HG02610 (cell line): Measurements from ENCODE around the gene FBRSL1.
A peak's percentile ranks its signal among the peaks of the same experiment; 100 is the strongest.
"Not testable (repeated sequence)": the region's sequence is repeated elsewhere in the genome, so short reads cannot be mapped to it uniquely, and the experiment has no call there.

ENCODE experiments used
- ATAC-seq: cut with Tn5 transposase; IDR thresholded peaks from one replicate; pipeline ENCODE4 v1.9.1; 2021; ENCODE audit warnings: mild to moderate bottlenecking, moderate library complexity; ENCODE audit not compliant: unreplicated experiment

Gene FBRSL1

GRCh38 chr12:132489602-132490266, at the start of gene FBRSL1:
Gene FBRSL1, plus strand, starts transcription at chr12:132490151.
- ATAC-seq, result peak; percentile 48

- not testable (repeated sequence) for ATAC-seq
Observed at GRCh38 chr12:132440420-132440819, 49.5 kb upstream of the FBRSL1 start.

GRCh38 chr12:132441871-132442863, 47.8 kb upstream of the FBRSL1 start:
- no peak for ATAC-seq

GRCh38 chr12:132443091-132443490, 46.9 kb upstream of the FBRSL1 start:
- no peak for ATAC-seq

- ATAC-seq, result no peak
Observed at GRCh38 chr12:132444283-132444682, 45.7 kb upstream of the FBRSL1 start.

- ATAC-seq, result no peak
Observed at GRCh38 chr12:132444957-132445883, 44.7 kb upstream of the FBRSL1 start.

GRCh38 chr12:132445884-132446632, 43.9 kb upstream of the FBRSL1 start:
- peak; percentile 30 for ATAC-seq

- ATAC-seq, result no peak
Observed at GRCh38 chr12:132446633-132447326, 43.2 kb upstream of the FBRSL1 start.

- no peak for ATAC-seq
Observed at GRCh38 chr12:132447327-132447720, 42.6 kb upstream of the FBRSL1 start.

GRCh38 chr12:132447731-132448462, 42.1 kb upstream of the FBRSL1 start:
- ATAC-seq, result no peak

- ATAC-seq, result no peak
Observed at GRCh38 chr12:132448463-132448820, 41.5 kb upstream of the FBRSL1 start.

GRCh38 chr12:132449565-132450417, 40.2 kb upstream of the FBRSL1 start:
- peak; percentile 42 for ATAC-seq

- peak; percentile 19 for ATAC-seq
Observed at GRCh38 chr12:132450418-132451171, 39.4 kb upstream of the FBRSL1 start.

- peak; percentile 59 for ATAC-seq
Observed at GRCh38 chr12:132451172-132451835, 38.6 kb upstream of the FBRSL1 start.

GRCh38 chr12:132451836-132452195, 38.1 kb upstream of the FBRSL1 start:
- ATAC-seq, result no peak

- ATAC-seq, result no peak
Observed at GRCh38 chr12:132452596-132453350, 37.2 kb upstream of the FBRSL1 start.
